ENCODE measurements around the gene RTL5. TPM values are rescaled to one million over a fixed set of nuclear protein-coding genes. Genes with fewer than 3 reads are reported as not detected.

RTL5 gene
- total and polyA plus RNA-seq, 4 donors: 0.32 to 1.9 (median 0.96) TPM

DNA sequence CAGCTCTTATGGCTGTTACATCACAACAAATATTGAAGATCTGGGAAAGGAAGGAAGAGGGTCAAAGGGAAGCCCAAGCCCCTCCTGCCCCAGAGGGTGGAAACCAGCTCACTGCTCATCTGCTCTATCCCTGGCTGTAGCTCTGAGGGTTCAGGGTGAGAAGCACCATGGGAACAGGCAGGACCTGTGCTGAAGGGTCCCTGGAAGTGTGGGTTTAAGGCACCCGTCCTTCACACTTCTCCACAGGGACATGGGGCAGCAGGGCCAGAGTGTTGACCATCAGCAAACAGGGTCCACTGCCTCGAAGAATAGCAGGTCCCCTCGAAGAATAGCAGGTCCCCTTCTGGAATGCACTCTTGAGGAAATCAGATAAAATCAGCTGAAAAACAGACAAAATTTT is 4.4 kb downstream of the RTL5 start:
- Histone ChIP-seq H3K27me3 (ENCODE audit: control insufficient read depth in 4 of 4, insufficient read depth in 4 of 4, low read length in 3 of 4) (no peaks in the 10 kb centered on the region), H3K4me3 (ENCODE audit: low read depth in 1 of 3, low read length in 3 of 3) (no peak overlapping the region), H3K27ac (ENCODE audit: low read depth in 1 of 2, low read length in 2 of 2) (no peak overlapping the region), H3K4me1 (ENCODE audit: control insufficient read depth in 4 of 4, insufficient read depth in 4 of 4, low read length in 3 of 4) (peaks cover 2 to 26% (median 8%) of the 10 kb centered on the region in 4 donors), H3K9me3 (ENCODE audit: control insufficient read depth in 4 of 4, low read length in 3 of 4) (no peaks in the 10 kb centered on the region), H3K36me3 (ENCODE audit: control insufficient read depth in 4 of 4, insufficient read depth in 3 of 4, low read depth in 1 of 4, low read length in 3 of 4) (no peaks in the 10 kb centered on the region), H3K9ac (ENCODE audit: low read depth in 1 of 2, low read length in 2 of 2) (no peak overlapping the region)
- no peak for DNase-seq (ENCODE audit: low spot score)
- WGBS: 69% methylated on average over 3 of the region's 3 CpGs
- TF ChIP-seq GABPA (IDR thresholded peaks at IDR 0.05 in 1 of 2, conservative IDR thresholded peaks at IDR 0.05 in 1 of 2) (no peak), SP1 (IDR thresholded peaks at IDR 0.05) (no peak), TAF1 (conservative IDR thresholded peaks at IDR 0.05) (no peak)
- TF ChIP-seq, protein P1, sequence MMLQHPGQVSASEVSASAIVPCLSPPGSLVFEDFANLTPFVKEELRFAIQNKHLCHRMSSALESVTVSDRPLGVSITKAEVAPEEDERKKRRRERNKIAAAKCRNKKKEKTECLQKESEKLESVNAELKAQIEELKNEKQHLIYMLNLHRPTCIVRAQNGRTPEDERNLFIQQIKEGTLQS (IDR thresholded peaks at IDR 0.05): no peak

DNA sequence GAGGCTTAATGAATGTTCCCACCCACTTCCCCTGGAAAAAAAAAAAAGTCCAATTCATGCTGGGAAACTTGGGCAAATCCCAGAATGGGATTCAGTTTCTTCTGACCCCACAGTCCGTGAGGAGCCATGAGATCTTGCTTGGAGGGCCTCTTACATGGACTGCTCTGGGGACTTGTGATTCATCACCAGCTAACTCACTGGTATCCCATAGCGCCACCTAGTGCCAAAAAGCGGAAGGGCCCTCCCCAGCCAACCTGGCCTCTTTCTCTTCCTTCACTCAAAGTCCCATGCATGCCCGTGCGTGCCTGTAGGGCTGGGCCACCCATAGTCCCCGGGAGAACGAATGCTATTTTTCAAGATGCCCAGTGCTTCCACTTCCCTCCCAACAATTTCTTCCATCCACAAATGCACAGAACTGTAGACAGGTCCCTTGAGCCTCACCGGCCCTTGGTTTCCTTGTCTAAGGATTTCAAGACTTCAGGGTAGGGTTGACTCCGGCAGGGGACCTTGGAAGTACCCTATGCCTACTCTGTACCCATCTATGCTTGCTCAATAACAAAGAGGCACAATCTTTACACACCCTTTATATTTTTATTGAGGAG is 5.1 kb downstream of the RTL5 start:
- no peak overlapping the region for H3K9ac ChIP-seq (ENCODE audit: low read depth in 1 of 2, low read length in 2 of 2)
- H3K27me3 ChIP-seq (ENCODE audit: control insufficient read depth in 4 of 4, insufficient read depth in 4 of 4, low read length in 3 of 4): no peaks in the 10 kb centered on the region
- 18% methylated on average over 9 of the region's 9 CpGs for WGBS

More for the DNA sequence above, 5.1 kb downstream of the RTL5 start:
- TF ChIP-seq JUND (IDR thresholded peaks at IDR 0.05) (peak in 1 of 2 donors; percentile 18), FOXA1 (IDR thresholded peaks at IDR 0.05) (no peak), RAD21 (IDR thresholded peaks at IDR 0.05) (peak; percentile 89 to 96)
- TF ChIP-seq, protein P2, sequence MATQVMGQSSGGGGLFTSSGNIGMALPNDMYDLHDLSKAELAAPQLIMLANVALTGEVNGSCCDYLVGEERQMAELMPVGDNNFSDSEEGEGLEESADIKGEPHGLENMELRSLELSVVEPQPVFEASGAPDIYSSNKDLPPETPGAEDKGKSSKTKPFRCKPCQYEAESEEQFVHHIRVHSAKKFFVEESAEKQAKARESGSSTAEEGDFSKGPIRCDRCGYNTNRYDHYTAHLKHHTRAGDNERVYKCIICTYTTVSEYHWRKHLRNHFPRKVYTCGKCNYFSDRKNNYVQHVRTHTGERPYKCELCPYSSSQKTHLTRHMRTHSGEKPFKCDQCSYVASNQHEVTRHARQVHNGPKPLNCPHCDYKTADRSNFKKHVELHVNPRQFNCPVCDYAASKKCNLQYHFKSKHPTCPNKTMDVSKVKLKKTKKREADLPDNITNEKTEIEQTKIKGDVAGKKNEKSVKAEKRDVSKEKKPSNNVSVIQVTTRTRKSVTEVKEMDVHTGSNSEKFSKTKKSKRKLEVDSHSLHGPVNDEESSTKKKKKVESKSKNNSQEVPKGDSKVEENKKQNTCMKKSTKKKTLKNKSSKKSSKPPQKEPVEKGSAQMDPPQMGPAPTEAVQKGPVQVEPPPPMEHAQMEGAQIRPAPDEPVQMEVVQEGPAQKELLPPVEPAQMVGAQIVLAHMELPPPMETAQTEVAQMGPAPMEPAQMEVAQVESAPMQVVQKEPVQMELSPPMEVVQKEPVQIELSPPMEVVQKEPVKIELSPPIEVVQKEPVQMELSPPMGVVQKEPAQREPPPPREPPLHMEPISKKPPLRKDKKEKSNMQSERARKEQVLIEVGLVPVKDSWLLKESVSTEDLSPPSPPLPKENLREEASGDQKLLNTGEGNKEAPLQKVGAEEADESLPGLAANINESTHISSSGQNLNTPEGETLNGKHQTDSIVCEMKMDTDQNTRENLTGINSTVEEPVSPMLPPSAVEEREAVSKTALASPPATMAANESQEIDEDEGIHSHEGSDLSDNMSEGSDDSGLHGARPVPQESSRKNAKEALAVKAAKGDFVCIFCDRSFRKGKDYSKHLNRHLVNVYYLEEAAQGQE (IDR thresholded peaks at IDR 0.05): no peak
- TF ChIP-seq, protein P1 (IDR thresholded peaks at IDR 0.05): no peak
- TF ChIP-seq, protein P3, sequence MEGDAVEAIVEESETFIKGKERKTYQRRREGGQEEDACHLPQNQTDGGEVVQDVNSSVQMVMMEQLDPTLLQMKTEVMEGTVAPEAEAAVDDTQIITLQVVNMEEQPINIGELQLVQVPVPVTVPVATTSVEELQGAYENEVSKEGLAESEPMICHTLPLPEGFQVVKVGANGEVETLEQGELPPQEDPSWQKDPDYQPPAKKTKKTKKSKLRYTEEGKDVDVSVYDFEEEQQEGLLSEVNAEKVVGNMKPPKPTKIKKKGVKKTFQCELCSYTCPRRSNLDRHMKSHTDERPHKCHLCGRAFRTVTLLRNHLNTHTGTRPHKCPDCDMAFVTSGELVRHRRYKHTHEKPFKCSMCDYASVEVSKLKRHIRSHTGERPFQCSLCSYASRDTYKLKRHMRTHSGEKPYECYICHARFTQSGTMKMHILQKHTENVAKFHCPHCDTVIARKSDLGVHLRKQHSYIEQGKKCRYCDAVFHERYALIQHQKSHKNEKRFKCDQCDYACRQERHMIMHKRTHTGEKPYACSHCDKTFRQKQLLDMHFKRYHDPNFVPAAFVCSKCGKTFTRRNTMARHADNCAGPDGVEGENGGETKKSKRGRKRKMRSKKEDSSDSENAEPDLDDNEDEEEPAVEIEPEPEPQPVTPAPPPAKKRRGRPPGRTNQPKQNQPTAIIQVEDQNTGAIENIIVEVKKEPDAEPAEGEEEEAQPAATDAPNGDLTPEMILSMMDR (IDR thresholded peaks at IDR 0.05; ENCODE audit: low read depth, low read length, missing input control): peak; percentile 88
- Histone ChIP-seq H3K27ac (ENCODE audit: low read depth in 1 of 2, low read length in 2 of 2) (peak overlapping the region in 1 of 2 donors; percentile 19), H3K4me1 (ENCODE audit: control insufficient read depth in 4 of 4, insufficient read depth in 4 of 4, low read length in 3 of 4) (peaks cover 2 to 22% (median 6%) of the 10 kb centered on the region in 4 donors), H3K36me3 (ENCODE audit: control insufficient read depth in 4 of 4, insufficient read depth in 3 of 4, low read depth in 1 of 4, low read length in 3 of 4) (no peaks in the 10 kb centered on the region), H3K4me3 (ENCODE audit: low read depth in 1 of 3, low read length in 3 of 3) (no peak overlapping the region), H3K9me3 (ENCODE audit: control insufficient read depth in 4 of 4, low read length in 3 of 4) (no peaks in the 10 kb centered on the region)
- peak; percentile 86 for DNase-seq (ENCODE audit: low spot score)
